GM12874 (cell line): Measurements from ENCODE around the gene FARS2.

Experiments
- CTCF ChIP-seq: IDR thresholded peaks from 2 replicates; pipeline ENCODE4 v1.5.1; 2011; ENCODE audit warnings: low read depth, mild to moderate bottlenecking, control low read depth, low read length, moderate library complexity; ENCODE audit not compliant: insufficient read depth

The FARS2 gene

GRCh38 chr6:5674141-5674540, 412.8 kb downstream of the FARS2 start:
- TF ChIP-seq CTCF = no peak

GRCh38 chr6:5674721-5675120, 413.4 kb downstream of the FARS2 start:
- no peak for TF ChIP-seq CTCF

- TF ChIP-seq CTCF = no peak
These were observed 415.4 kb downstream of the FARS2 start for GRCh38 chr6:5676701-5677100.

- TF ChIP-seq CTCF = no peak
These were observed 416.1 kb downstream of the FARS2 start for GRCh38 chr6:5677219-5678000.

GRCh38 chr6:5679270-5679669, 418.0 kb downstream of the FARS2 start:
- no peak for TF ChIP-seq CTCF

- TF ChIP-seq CTCF = no peak
These were observed 418.4 kb downstream of the FARS2 start for GRCh38 chr6:5679691-5680090.

- no peak for TF ChIP-seq CTCF
These were observed 418.8 kb downstream of the FARS2 start for GRCh38 chr6:5680095-5680494.
